Tibial artery (tissue), 4 donors: ENCODE results near the gene GJC3.
"Not testable (repeated sequence)": the region's sequence is repeated elsewhere in the genome, so short reads cannot be mapped to it uniquely, and the experiment has no call there.

Experiments used
- DNase-seq, 2 donors: peaks; one replicate each; pipeline ENCODE4 v3.0.0-alpha.2; 2019
- H3K27ac ChIP-seq, 2 donors: fragments of 200-600 bp; sonication (generic) in 1 of 2; 1 replicate in 1 of 2; 2 replicates in 1 of 2; pipeline ENCODE4 v1.5.1; 2018 to 2019; ENCODE audit warnings: mild to moderate bottlenecking in 1 of 2
- H3K27me3 ChIP-seq, 2 donors: fragments of 200-600 bp; sonication (generic) in 1 of 2; one replicate each; pipeline versions ENCODE4 v1.5.1 to v1.6.0; 2016 to 2019
- H3K36me3 ChIP-seq, 3 donors: fragments of 200-600 bp; sonication (generic) in 2 of 3; one replicate each; pipeline ENCODE4 v1.5.1; 2016 to 2019; ENCODE audit warnings: mild to moderate bottlenecking in 2 of 3
- H3K4me1 ChIP-seq, 4 donors: fragments of 200-600 bp; sonication (generic) in 2 of 4; 1 replicate in 3 of 4; 2 replicates in 1 of 4; pipeline ENCODE4 v1.5.1; 2016 to 2019
- H3K4me3 ChIP-seq, 2 donors: fragments of 200-600 bp; sonication (generic) in 1 of 2; 1 replicate in 1 of 2; 2 replicates in 1 of 2; pipeline ENCODE4 v1.5.1; 2018 to 2019; ENCODE audit warnings: mild to moderate bottlenecking in 2 of 2
- H3K9me3 ChIP-seq, 3 donors: fragments of 200-600 bp; sonication (generic) in 1 of 3; one replicate each; pipeline ENCODE4 v1.5.1; 2016 to 2019
- CTCF ChIP-seq, 2 experiments: fragments of 200-600 bp in 1 of 2; fragments of 450-650 bp in 1 of 2; IDR thresholded peaks; one replicate each; pipeline ENCODE4 v1.5.1; 2017 to 2019; ENCODE audit warnings: antibody characterized with exemption in 2 of 2, mild to moderate bottlenecking in 1 of 2, moderate library complexity in 1 of 2
- intact Hi-C: fragments of 100-400 bp; cut with DNase I; formaldehyde crosslinking; loops from one replicate; pipeline ENCODE4 v1.15.0; 2023; ENCODE audit warnings: low total_unique reads

GJC3 gene

GRCh38 chr7:99893280-99893679 lies 36.1 kb downstream of the GJC3 start:
- Histone ChIP-seq H3K36me3 (peaks cover 19 to 52% (median 34%) of the 10 kb centered on the region in 3 donors), H3K27ac (no peak overlapping the region), H3K9me3 (no peaks in the 10 kb centered on the region), H3K27me3 (no peaks in the 10 kb centered on the region), H3K4me1 (no peaks in the 10 kb centered on the region), H3K4me3 (no peak overlapping the region)
- no peak for TF ChIP-seq CTCF (IDR thresholded peaks at IDR 0.05)
- DNase-seq, result no peak
- intact Hi-C loops, result no loop called here

GRCh38 chr7:99890348-99890747 lies 39.1 kb downstream of the GJC3 start:
- intact Hi-C loops, H3K9me3 ChIP-seq, DNase-seq, H3K27me3 ChIP-seq, H3K4me3 ChIP-seq, H3K27ac ChIP-seq, H3K4me1 ChIP-seq: not testable (repeated sequence)
- peaks cover 19 to 51% (median 34%) of the 10 kb centered on the region in 3 donors for H3K36me3 ChIP-seq

- H3K4me3 ChIP-seq, DNase-seq, H3K9me3 ChIP-seq, H3K4me1 ChIP-seq, intact Hi-C loops, H3K27ac ChIP-seq, H3K27me3 ChIP-seq: not testable (repeated sequence)
- H3K36me3 ChIP-seq, result peaks cover 19 to 51% (median 34%) of the 10 kb centered on the region in 3 donors
Observed at GRCh38 chr7:99888366-99888765, 41.1 kb downstream of the GJC3 start.

- Histone ChIP-seq H3K9me3 (no peaks in the 10 kb centered on the region), H3K36me3 (peaks cover 0 to 6% (median 0%) of the 10 kb centered on the region in 3 donors), H3K4me3 (no peak overlapping the region), H3K27me3 (no peaks in the 10 kb centered on the region), H3K4me1 (no peaks in the 10 kb centered on the region), H3K27ac (no peak overlapping the region)
- intact Hi-C loops, result no loop called here
- no peak for TF ChIP-seq CTCF (IDR thresholded peaks at IDR 0.05)
- no peak for DNase-seq
Observed at GRCh38 chr7:99881370-99881769, 48.0 kb downstream of the GJC3 start.

DNA sequence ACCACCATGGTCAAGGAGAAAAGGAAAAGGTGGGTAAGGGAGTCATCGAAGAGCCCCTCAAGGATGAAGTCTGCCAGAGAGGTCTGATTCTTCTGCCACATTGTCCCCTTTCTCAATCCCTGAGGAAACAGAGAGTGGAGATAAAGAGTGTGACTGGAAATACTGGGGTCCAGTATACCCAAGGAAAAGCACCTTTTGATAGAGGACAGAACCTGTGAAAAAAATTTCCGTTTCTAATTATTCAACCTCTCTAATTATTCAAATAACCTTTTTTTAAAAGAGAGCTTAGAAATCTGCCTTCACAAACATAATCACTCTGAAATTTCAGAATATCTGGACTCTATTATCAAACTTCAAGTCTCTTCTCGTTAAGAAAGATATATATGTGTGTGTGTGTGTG lies 52.5 kb downstream of the GJC3 start, which contains the start of gene OR2AE1:
OR2AE1 (minus strand) TSS at position 101 of the 400 bp plus-strand sequence; CDS start at position 101, 0 bp downstream.
- no peak for TF ChIP-seq CTCF (IDR thresholded peaks at IDR 0.05)
- Histone ChIP-seq H3K4me1 (no peaks in the 10 kb centered on the region), H3K27me3 (no peaks in the 10 kb centered on the region), H3K36me3 (peaks cover 0 to 10% (median 0%) of the 10 kb centered on the region in 3 donors), H3K27ac (no peak within 1 kb of the TSS), H3K4me3 (no peak within 1 kb of the TSS), H3K9me3 (no peaks in the 10 kb centered on the region)
- no peak for DNase-seq
- intact Hi-C loops, result no loop called here

GRCh38 chr7:99876491-99876890 lies 52.9 kb downstream of the GJC3 start:
- intact Hi-C loops, result no loop called here
- H3K27me3 ChIP-seq, result no peaks in the 10 kb centered on the region
- peaks cover 0 to 10% (median 0%) of the 10 kb centered on the region in 3 donors for H3K36me3 ChIP-seq
- H3K27ac ChIP-seq, result no peak overlapping the region
- no peak for DNase-seq
- no peaks in the 10 kb centered on the region for H3K4me1 ChIP-seq
- no peaks in the 10 kb centered on the region for H3K9me3 ChIP-seq
- H3K4me3 ChIP-seq, result no peak overlapping the region
- TF ChIP-seq CTCF (IDR thresholded peaks at IDR 0.05), result no peak
